ENCODE data around the gene SATB1. TPM values are rescaled to one million over a fixed set of nuclear protein-coding genes. Genes with fewer than 3 reads are reported as not detected.

Gene SATB1
- total RNA-seq, 1 donor from 2014 or later, result 30.2 TPM

- H3K4me3 ChIP-seq, result no peak overlapping the region
- no peak for TF ChIP-seq CTCF (IDR thresholded peaks at IDR 0.05)
- ATAC-seq (no peak), DNase-seq (no peak)
- H3K36me3 ChIP-seq, result peaks cover 16% of the 10 kb centered on the region
- no peaks in the 10 kb centered on the region for H3K4me1 ChIP-seq
- H3K27me3 ChIP-seq (ENCODE audit: low read depth), result no peaks in the 10 kb centered on the region
- intact Hi-C loops (cut with DNase I), result no loop called here
- H3K27ac ChIP-seq, result no peak overlapping the region
- no peaks in the 10 kb centered on the region for H3K9me3 ChIP-seq
These were observed 58.9 kb downstream of the SATB1 start for GRCh38 chr3:18366258-18366657.

DNA sequence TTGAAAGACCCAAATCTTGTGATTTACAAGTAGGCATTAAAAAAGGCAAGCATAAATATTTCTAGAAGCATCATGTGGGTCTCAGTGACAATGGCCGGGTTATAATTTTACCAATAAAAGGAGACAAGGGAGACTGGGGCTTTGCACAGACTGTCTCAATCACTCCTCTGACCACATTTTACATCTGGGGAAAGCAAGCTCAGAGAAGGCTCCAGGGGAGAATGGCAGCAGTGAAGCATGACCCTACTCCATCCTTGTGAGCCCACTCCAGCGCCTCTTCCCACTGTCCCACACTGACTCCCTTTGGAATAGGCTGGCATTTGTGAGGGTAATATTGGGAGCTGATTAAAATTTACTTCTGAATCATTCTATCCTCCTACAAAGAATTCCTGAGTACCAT lies 61.8 kb downstream of the SATB1 start:
- TF ChIP-seq CTCF (IDR thresholded peaks at IDR 0.05), result no peak
- no peak overlapping the region for H3K27ac ChIP-seq
- H3K27me3 ChIP-seq (ENCODE audit: low read depth), result no peaks in the 10 kb centered on the region
- no peaks in the 10 kb centered on the region for H3K9me3 ChIP-seq
- ATAC-seq (no peak), DNase-seq (no peak)
- H3K4me3 ChIP-seq, result no peak overlapping the region
- intact Hi-C loops (cut with DNase I), result no loop called here
- peaks cover 16% of the 10 kb centered on the region for H3K36me3 ChIP-seq
- no peaks in the 10 kb centered on the region for H3K4me1 ChIP-seq

GRCh38 chr3:18357747-18358146 lies 67.4 kb downstream of the SATB1 start:
- Histone ChIP-seq H3K4me1 (no peaks in the 10 kb centered on the region), H3K4me3 (no peak overlapping the region), H3K27me3 (ENCODE audit: low read depth) (no peaks in the 10 kb centered on the region), H3K9me3 (no peaks in the 10 kb centered on the region), H3K36me3 (no peaks in the 10 kb centered on the region), H3K27ac (no peak overlapping the region)
- ATAC-seq, result no peak
- DNase-seq, result no peak
- intact Hi-C loops (cut with DNase I), result no loop called here
- no peak for TF ChIP-seq CTCF (IDR thresholded peaks at IDR 0.05)

DNA sequence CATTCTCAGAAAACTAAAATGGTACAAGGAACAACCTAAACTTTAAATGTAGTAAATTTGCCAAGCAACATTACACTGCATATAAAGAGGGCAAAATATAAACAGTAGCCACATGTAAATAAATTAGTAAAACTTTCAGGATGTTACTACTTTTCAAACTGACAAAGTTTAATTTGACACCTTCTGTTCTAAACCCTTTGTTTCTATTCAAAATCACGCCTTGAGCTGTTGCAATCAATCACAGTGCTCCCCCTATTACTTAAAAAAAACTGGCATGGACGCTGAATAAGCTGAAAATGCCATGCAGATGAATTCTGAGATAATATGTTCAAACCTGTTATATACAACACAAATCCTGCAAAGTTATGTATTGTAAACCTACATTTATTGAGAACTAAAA lies 69.3 kb downstream of the SATB1 start:
- Histone ChIP-seq H3K9me3 (no peaks in the 10 kb centered on the region), H3K4me3 (no peak overlapping the region), H3K27ac (no peak overlapping the region), H3K27me3 (ENCODE audit: low read depth) (no peaks in the 10 kb centered on the region), H3K4me1 (no peaks in the 10 kb centered on the region), H3K36me3 (peaks cover 12% of the 10 kb centered on the region)
- TF ChIP-seq CTCF (IDR thresholded peaks at IDR 0.05), result no peak
- ATAC-seq (no peak), DNase-seq (no peak)
- intact Hi-C loops (cut with DNase I), result no loop called here

GRCh38 chr3:18354701-18355100 lies 70.4 kb downstream of the SATB1 start:
- H3K36me3 ChIP-seq, result peaks cover 16% of the 10 kb centered on the region
- no peaks in the 10 kb centered on the region for H3K4me1 ChIP-seq
- ATAC-seq, result no peak
- H3K9me3 ChIP-seq, result no peaks in the 10 kb centered on the region
- H3K27me3 ChIP-seq (ENCODE audit: low read depth), result no peaks in the 10 kb centered on the region
- H3K4me3 ChIP-seq, result no peak overlapping the region
- TF ChIP-seq CTCF (IDR thresholded peaks at IDR 0.05), result no peak
- no peak for DNase-seq
- H3K27ac ChIP-seq, result no peak overlapping the region
- intact Hi-C loops (cut with DNase I), result no loop called here
